OCI-LY7 (cell line): ENCODE results near the gene CDCP1.

Source experiments
- CTCF ChIP-seq: fragments of 200-600 bp; sonication (generic); conservative IDR thresholded peaks from 2 replicates; pipeline ENCODE4 v1.5.1; 2014; ENCODE audit warnings: mild to moderate bottlenecking, antibody characterized with exemption, low read length, moderate library complexity, mixed read lengths
- EZH2phosphoT487 ChIP-seq: fragments of 200-600 bp; sonication (generic); IDR thresholded peaks from 2 replicates; pipeline ENCODE4 v1.6.1; 2018; ENCODE audit warnings: low read depth, borderline replicate concordance, mild to moderate bottlenecking, mixed run types, antibody characterized with exemption, low read length, moderate library complexity, mixed read lengths

GRCh38 chr3:45127130-45127822, 18.9 kb downstream of the CDCP1 start:
- TF ChIP-seq CTCF = no peak
- no peak for TF ChIP-seq EZH2phosphoT487
